H9 (cell line): Measurements from ENCODE around the gene GPR155. TPM values are rescaled to one million over a fixed set of nuclear protein-coding genes. Genes with fewer than 3 reads are reported as not detected.

ENCODE experiments used
- DNase-seq: peaks from one replicate; pipeline ENCODE4 v3.0.0-alpha.2; 2017
- H2AFZ ChIP-seq: one replicate; pipeline ENCODE4 v1.6.1; 2013; ENCODE audit warnings: mild to moderate bottlenecking, low read length, control low read depth, moderate library complexity
- H2AK5ac ChIP-seq: 2 replicates; pipeline ENCODE4 v1.6.1; 2013; ENCODE audit warnings: low read length, control low read depth, mixed read lengths; ENCODE audit not compliant: insufficient read length
- H2BK120ac ChIP-seq: one replicate; pipeline ENCODE4 v1.6.1; 2013; ENCODE audit warnings: low read depth, mild to moderate bottlenecking, low read length, control low read depth, inconsistent platforms; ENCODE audit not compliant: poor library complexity, severe bottlenecking
- H2BK12ac ChIP-seq: 2 replicates; pipeline ENCODE4 v1.6.1; 2013; ENCODE audit warnings: low read length, control low read depth, mixed read lengths, low read depth; ENCODE audit not compliant: insufficient read length
- H2BK15ac ChIP-seq: 2 replicates; pipeline ENCODE4 v1.6.1; 2013; ENCODE audit warnings: low read depth, low read length, control low read depth
- H2BK20ac ChIP-seq: one replicate; pipeline ENCODE4 v1.6.1; 2013; ENCODE audit warnings: low read depth, mild to moderate bottlenecking, low read length, control low read depth, inconsistent platforms; ENCODE audit not compliant: poor library complexity, severe bottlenecking
- H2BK5ac ChIP-seq: 2 replicates; pipeline ENCODE4 v1.6.1; 2013; ENCODE audit warnings: low read length, control low read depth, mixed read lengths; ENCODE audit not compliant: insufficient read length
- H3K14ac ChIP-seq: 2 replicates; pipeline ENCODE4 v1.6.1; 2013; ENCODE audit warnings: low read length, control low read depth; ENCODE audit not compliant: insufficient read depth
- H3K18ac ChIP-seq: 2 replicates; pipeline ENCODE4 v1.6.1; 2013; ENCODE audit warnings: low read depth, mild to moderate bottlenecking, mixed read lengths, low read length, control low read depth; ENCODE audit not compliant: insufficient read length
- H3K23ac ChIP-seq: 2 replicates; pipeline ENCODE4 v1.6.1; 2013; ENCODE audit warnings: low read length, control low read depth, mixed read lengths, low read depth; ENCODE audit not compliant: insufficient read length
- H3K23me2 ChIP-seq: 2 replicates; pipeline ENCODE4 v1.6.1; 2013; ENCODE audit warnings: low read depth, mild to moderate bottlenecking, mixed read lengths, low read length, control low read depth; ENCODE audit not compliant: insufficient read length, poor library complexity, severe bottlenecking
- H3K27ac ChIP-seq: 2 replicates; pipeline ENCODE4 v1.5.1; 2013; ENCODE audit warnings: low read length, control low read depth, mixed read lengths, low read depth; ENCODE audit not compliant: insufficient read length
- H3K27me3 ChIP-seq: 2 replicates; pipeline ENCODE4 v1.6.1; 2013; ENCODE audit warnings: low read length, control low read depth, inconsistent platforms; ENCODE audit not compliant: insufficient read depth
- H3K4ac ChIP-seq: 2 replicates; pipeline ENCODE4 v1.6.1; 2013; ENCODE audit warnings: low read depth, mild to moderate bottlenecking, control low read depth, inconsistent platforms, low read length, moderate library complexity
- H3K4me1 ChIP-seq: 2 replicates; pipeline ENCODE4 v1.6.1; 2013; ENCODE audit warnings: low read length, control low read depth, inconsistent platforms; ENCODE audit not compliant: insufficient read depth
- H3K4me2 ChIP-seq: 2 replicates; pipeline ENCODE4 v1.6.1; 2013; ENCODE audit warnings: low read length, control low read depth, mixed read lengths; ENCODE audit not compliant: insufficient read length, insufficient read depth
- H3K56ac ChIP-seq: 2 replicates; pipeline ENCODE4 v1.6.1; 2013; ENCODE audit warnings: low read depth, mild to moderate bottlenecking, mixed read lengths, low read length, control low read depth; ENCODE audit not compliant: insufficient read length
- H3K79me1 ChIP-seq: 2 replicates; pipeline ENCODE4 v1.6.1; 2013; ENCODE audit warnings: low read depth, mild to moderate bottlenecking, moderate library complexity, low read length, control low read depth, inconsistent platforms; ENCODE audit not compliant: insufficient read depth, poor library complexity, severe bottlenecking
- H3K79me2 ChIP-seq: 2 replicates; pipeline ENCODE4 v1.6.1; 2013; ENCODE audit warnings: low read length, control low read depth, inconsistent platforms; ENCODE audit not compliant: insufficient read depth
- H3K9ac ChIP-seq: 2 replicates; pipeline ENCODE4 v1.6.1; 2013; ENCODE audit warnings: low read length, control low read depth, mixed read lengths; ENCODE audit not compliant: insufficient read length; ENCODE audit errors: extremely low read depth
- H3K9me3 ChIP-seq: one replicate; pipeline ENCODE4 v1.6.1; 2013; ENCODE audit warnings: low read depth, low read length, inconsistent platforms; ENCODE audit not compliant: control insufficient read depth
- H3T11ph ChIP-seq: one replicate; pipeline ENCODE4 v1.6.1; 2013; ENCODE audit warnings: mild to moderate bottlenecking, low read length, control low read depth, inconsistent platforms
- H4K20me1 ChIP-seq: one replicate; pipeline ENCODE4 v1.6.1; 2013; ENCODE audit not compliant: control insufficient read depth, insufficient read length, insufficient read depth
- H4K5ac ChIP-seq: 2 replicates; pipeline ENCODE4 v1.6.1; 2013; ENCODE audit warnings: low read depth, mild to moderate bottlenecking, mixed read lengths, low read length, control low read depth; ENCODE audit not compliant: insufficient read length
- H4K8ac ChIP-seq: replicated peaks from 2 replicates; pipeline ENCODE4 v1.6.1; 2013; ENCODE audit warnings: low read length, control low read depth, mixed read lengths, low read depth; ENCODE audit not compliant: insufficient read length
- H4K91ac ChIP-seq: 2 replicates; pipeline ENCODE4 v1.6.1; 2013; ENCODE audit warnings: low read depth, mild to moderate bottlenecking, moderate library complexity, mixed read lengths, low read length, control low read depth; ENCODE audit not compliant: insufficient read length
- H3K27ac Mint-ChIP-seq, 3 experiments: 2 replicates in 2 of 3; 3 replicates in 1 of 3; pipeline ENCODE4 v1.8.0; 2020 to 2021; ENCODE audit warnings: mixed read lengths in 3 of 3, mild to moderate bottlenecking in 1 of 3, moderate library complexity in 1 of 3
- H3K27me3 Mint-ChIP-seq: 2 replicates; pipeline ENCODE4 v1.8.0; 2021; ENCODE audit warnings: low read depth, mild to moderate bottlenecking, moderate library complexity, mixed read lengths
- H3K36me3 Mint-ChIP-seq, 3 experiments: 2 replicates in 2 of 3; 3 replicates in 1 of 3; pipeline ENCODE4 v1.8.0; 2020 to 2021; ENCODE audit warnings: low read depth in 3 of 3, mixed read lengths in 3 of 3; ENCODE audit not compliant: insufficient read depth in 1 of 3
- H3K4me1 Mint-ChIP-seq, 2 experiments: 2 replicates each; pipeline ENCODE4 v1.8.0; 2020; ENCODE audit warnings: mixed read lengths in 2 of 2
- H3K4me3 Mint-ChIP-seq, 2 experiments: 2 replicates in 1 of 2; 3 replicates in 1 of 2; pipeline ENCODE4 v1.8.0; 2020 to 2021; ENCODE audit warnings: mild to moderate bottlenecking in 2 of 2, mixed read lengths in 2 of 2, moderate library complexity in 1 of 2
- H3K9me3 Mint-ChIP-seq, 2 experiments: 2 replicates in 1 of 2; 3 replicates in 1 of 2; pipeline ENCODE4 v1.8.0; 2020; ENCODE audit warnings: mild to moderate bottlenecking in 2 of 2, mixed read lengths in 2 of 2, moderate library complexity in 1 of 2
- CTCF ChIP-seq: fragments of 200-600 bp; sonication (generic); conservative IDR thresholded peaks from 3 replicates; pipeline ENCODE4 v1.8.0; 2021; ENCODE audit warnings: antibody characterized with exemption, mild to moderate bottlenecking
- WGBS: extraction: QIAGEN DNeasy Blood & Tissue Kit; methylation state at CpG from one replicate; pipeline ENCODE4 v1.1.7; 2013; ENCODE audit warnings: missing lambda C conversion rate, low lambda C conversion rate, mixed read lengths; ENCODE audit not compliant: insufficient read length; ENCODE audit errors: extremely low coverage; 5-methylcytosine and 5-hydroxymethylcytosine counted together
- total RNA-seq: library from RNA; stranded (reverse); gene quantifications from 2 replicates; pipeline ENCODE4 v1.2.1, GENCODE V29; 2021

The GPR155 gene
- total RNA-seq, 1 experiment from 2014 or later: 0.35 TPM

GRCh38 chr2:174516501-174517378 is 29.9 kb upstream of the GPR155 start:
- no peak overlapping the region for H3K23ac ChIP-seq
- DNase-seq: no peak
- H3K79me2 ChIP-seq: no peaks in the 10 kb centered on the region
- no peak overlapping the region for H2BK120ac ChIP-seq
- H2BK5ac ChIP-seq: no peak overlapping the region
- no peak overlapping the region for H3T11ph ChIP-seq
- H2AFZ ChIP-seq: no peak overlapping the region
- H3K14ac ChIP-seq: no peak overlapping the region
- Mint-ChIP-seq H3K27ac (no peak overlapping the region), H3K9me3 (peaks cover 25 to 27% of the 10 kb centered on the region in 2 experiments), H3K36me3 (peaks cover 6 to 15% (median 11%) of the 10 kb centered on the region in 3 experiments; a peak in 6 of 7 replicates), H3K27me3 (peaks cover 17% of the 10 kb centered on the region), H3K4me1 (no peaks in the 10 kb centered on the region), H3K4me3 (no peak overlapping the region)
- no peak overlapping the region for H2BK12ac ChIP-seq
- H3K4me1 ChIP-seq: no peaks in the 10 kb centered on the region
- no peaks in the 10 kb centered on the region for H3K23me2 ChIP-seq
- H3K27ac ChIP-seq: no peak overlapping the region
- no peak overlapping the region for H4K5ac ChIP-seq
- no peak overlapping the region for H3K9ac ChIP-seq
- H3K27me3 ChIP-seq: no peaks in the 10 kb centered on the region
- no peak overlapping the region for H3K4ac ChIP-seq
- H4K8ac ChIP-seq: no peak overlapping the region
- no peak overlapping the region for H3K56ac ChIP-seq
- no CpG with 5 or more reads among the region's 5 CpGs for WGBS
- H3K9me3 ChIP-seq: peaks cover 12% of the 10 kb centered on the region
- H3K18ac ChIP-seq: no peak overlapping the region
- no peaks in the 10 kb centered on the region for H3K79me1 ChIP-seq
- H3K4me2 ChIP-seq: no peak overlapping the region
- no peak for TF ChIP-seq CTCF
- H4K91ac ChIP-seq: no peak overlapping the region
- H2BK15ac ChIP-seq: no peak overlapping the region
- H2BK20ac ChIP-seq: no peak overlapping the region
- no peak overlapping the region for H2AK5ac ChIP-seq
- no peaks in the 10 kb centered on the region for H4K20me1 ChIP-seq
